HEK293 (cell line): Measurements from ENCODE around the gene SVOPL.

ENCODE experiments used
- CTCF ChIA-PET: fragments of 350-600 bp; formaldehyde crosslinking; extraction: SDS; loops from one replicate; lab custom pipeline; 2021; ENCODE audit warnings: antibody characterized with exemption; lab: Yijun Ruan, JAX
- POLR2A ChIA-PET: fragments of 300-600 bp; formaldehyde crosslinking; extraction: SDS; loops from one replicate; lab custom pipeline; 2020; ENCODE audit warnings: antibody characterized with exemption, inconsistent platforms; lab: Yijun Ruan, JAX
- H3K27ac ChIP-seq: fragments of 200-500 bp; sonication (Bioruptor generic); 2 replicates; pipeline ENCODE4 v1.5.1; 2014; ENCODE audit warnings: low read depth, low read length, control low read depth, inconsistent platforms; ENCODE audit errors: extremely low read depth
- H3K36me3 ChIP-seq, 2 experiments: fragments of 200-500 bp in 1 of 2; sonication (Bioruptor generic) in 1 of 2; 1 replicate in 1 of 2; 2 replicates in 1 of 2; pipeline ENCODE4 v1.5.1; 2014 to 2017; ENCODE audit warnings: inconsistent platforms in 2 of 2, low read length in 2 of 2; ENCODE audit not compliant: control insufficient read depth in 2 of 2, insufficient read depth in 1 of 2
- H3K4me1 ChIP-seq: fragments of 200-500 bp; sonication (Bioruptor generic); 2 replicates; pipeline ENCODE4 v1.5.1; 2014; ENCODE audit warnings: mild to moderate bottlenecking, low read length, inconsistent platforms; ENCODE audit not compliant: control insufficient read depth, insufficient read depth
- H3K4me3 ChIP-seq: 2 replicates; pipeline ENCODE4 v1.5.1; 2011; ENCODE audit warnings: low read depth, mild to moderate bottlenecking, control low read depth, low read length, moderate library complexity
- H3K9me3 ChIP-seq: fragments of 200-500 bp; sonication (Bioruptor generic); 2 replicates; pipeline ENCODE4 v1.5.1; 2014; ENCODE audit warnings: low read depth, low read length, inconsistent platforms; ENCODE audit not compliant: control insufficient read depth, insufficient read depth
- GLIS1 ChIP-seq: fragments of 450-650 bp; formaldehyde crosslinking; IDR thresholded peaks from 2 replicates; pipeline ENCODE4 v1.5.1; 2016; ENCODE audit warnings: missing biosample characterization, missing genetic modification characterization
- GLIS2 ChIP-seq: fragments of 450-650 bp; formaldehyde crosslinking; IDR thresholded peaks from 2 replicates; pipeline ENCODE4 v1.5.1; 2016; ENCODE audit warnings: missing biosample characterization, missing genetic modification characterization
- HOXC10 ChIP-seq: sonication (generic); formaldehyde crosslinking; IDR thresholded peaks from 2 replicates; pipeline ENCODE4 v1.8.1; 2023; ENCODE audit warnings: mild to moderate bottlenecking, missing genetic modification reagents
- SCRT1 ChIP-seq: fragments of 450-650 bp; formaldehyde crosslinking; IDR thresholded peaks from 2 replicates; pipeline ENCODE4 v1.5.1; 2016; ENCODE audit warnings: missing biosample characterization, missing genetic modification characterization, borderline replicate concordance
- TCF7L2 ChIP-seq: IDR thresholded peaks from 2 replicates; pipeline ENCODE4 v1.6.1; 2011; ENCODE audit warnings: low read depth, mild to moderate bottlenecking, inconsistent platforms, low read length, moderate library complexity, borderline replicate concordance
- ZBTB17 ChIP-seq: fragments of 450-650 bp; formaldehyde crosslinking; IDR thresholded peaks from 2 replicates; pipeline ENCODE4 v1.5.1; 2016; ENCODE audit warnings: missing biosample characterization, missing genetic modification characterization
- ZBTB44 ChIP-seq: fragments of 450-650 bp; IDR thresholded peaks from 2 replicates; pipeline ENCODE4 v1.5.1; 2018; ENCODE audit warnings: missing biosample characterization, mild to moderate bottlenecking, missing genetic modification characterization
- ZNF148 ChIP-seq: fragments of 450-650 bp; formaldehyde crosslinking; IDR thresholded peaks from 2 replicates; pipeline ENCODE4 v1.5.0; 2017; ENCODE audit warnings: missing biosample characterization, missing genetic modification characterization, borderline replicate concordance
- ZNF169 ChIP-seq: fragments of 450-650 bp; formaldehyde crosslinking; IDR thresholded peaks from 2 replicates; pipeline ENCODE4 v1.5.1; 2016; ENCODE audit warnings: missing biosample characterization, missing genetic modification characterization
- ZNF184 ChIP-seq: fragments of 450-650 bp; IDR thresholded peaks from 2 replicates; pipeline ENCODE4 v1.5.1; 2018; ENCODE audit warnings: missing biosample characterization, mild to moderate bottlenecking, missing genetic modification characterization
- ZNF2 ChIP-seq: fragments of 450-650 bp; formaldehyde crosslinking; IDR thresholded peaks from 2 replicates; pipeline ENCODE4 v1.5.1; 2016; ENCODE audit warnings: missing biosample characterization, missing genetic modification characterization
- ZNF211 ChIP-seq: fragments of 450-650 bp; formaldehyde crosslinking; IDR thresholded peaks from 2 replicates; pipeline ENCODE4 v1.5.1; 2016; ENCODE audit warnings: low read depth, missing biosample characterization, missing genetic modification characterization
- ZNF266 ChIP-seq: fragments of 450-650 bp; formaldehyde crosslinking; IDR thresholded peaks from 2 replicates; pipeline ENCODE4 v1.5.1; 2016; ENCODE audit warnings: missing biosample characterization, missing genetic modification characterization, low read depth
- ZNF37A ChIP-seq: fragments of 450-650 bp; IDR thresholded peaks from 2 replicates; pipeline ENCODE4 v1.5.1; 2018; ENCODE audit warnings: missing biosample characterization, missing genetic modification characterization
- ZNF513 ChIP-seq: fragments of 450-650 bp; IDR thresholded peaks from 2 replicates; pipeline ENCODE4 v1.5.1; 2018; ENCODE audit warnings: missing biosample characterization, missing genetic modification characterization
- ZNF514 ChIP-seq: fragments of 450-650 bp; formaldehyde crosslinking; IDR thresholded peaks from 2 replicates; pipeline ENCODE4 v1.5.1; 2016; ENCODE audit warnings: missing biosample characterization, missing genetic modification characterization
- ZNF626 ChIP-seq: fragments of 450-650 bp; sonication (Bioruptor Pico); formaldehyde crosslinking; IDR thresholded peaks from 2 replicates; pipeline ENCODE4 v1.5.1; 2018; ENCODE audit warnings: missing biosample characterization, missing genetic modification characterization, inconsistent platforms
- ZNF629 ChIP-seq: fragments of 450-650 bp; formaldehyde crosslinking; IDR thresholded peaks from 2 replicates; pipeline ENCODE4 v1.5.1; 2017; ENCODE audit warnings: missing biosample characterization, missing genetic modification characterization
- ZNF701 ChIP-seq: fragments of 450-650 bp; formaldehyde crosslinking; IDR thresholded peaks from 2 replicates; pipeline ENCODE4 v1.5.1; 2016; ENCODE audit warnings: missing biosample characterization, missing genetic modification characterization
- ZNF747 ChIP-seq: fragments of 450-650 bp; formaldehyde crosslinking; IDR thresholded peaks from 2 replicates; pipeline ENCODE4 v1.5.1; 2016; ENCODE audit warnings: missing biosample characterization, missing genetic modification characterization
- ZNF837 ChIP-seq: fragments of 450-650 bp; formaldehyde crosslinking; IDR thresholded peaks from 2 replicates; pipeline ENCODE4 v1.5.1; 2016; ENCODE audit warnings: missing biosample characterization, missing genetic modification characterization

Gene SVOPL

GRCh38 chr7:138749960-138750359 is 48.8 kb upstream of the SVOPL start:
- H3K36me3 ChIP-seq, result no peaks in the 10 kb centered on the region

GRCh38 chr7:138748666-138749065 is 47.5 kb upstream of the SVOPL start:
- H3K36me3 ChIP-seq, result no peaks in the 10 kb centered on the region
- TF ChIP-seq ZNF701 (tag by site-specific recombination), result no peak
- TF ChIP-seq ZNF837 (tag by site-specific recombination), result no peak
- no peak overlapping the region for H3K27ac ChIP-seq
- no peaks in the 10 kb centered on the region for H3K9me3 ChIP-seq
- no peak overlapping the region for H3K4me3 ChIP-seq
- ChIA-PET CTCF (interaction anchor here (0.7 to 1.5 kb wide), 3 partner anchors 10 to 142 kb away, joined by 4 to 6 read pairs (median 4); no protein-coding TSS in a partner anchor), POLR2A (no interaction called here)
- H3K4me1 ChIP-seq, result no peaks in the 10 kb centered on the region

More at GRCh38 chr7:138749960-138750359, 48.8 kb upstream of the SVOPL start:
- no peak for TF ChIP-seq ZNF747
- no peak for TF ChIP-seq HOXC10 (CRISPR knock-in tag)
- TF ChIP-seq, all 188 proteins: peak for 0
- Histone ChIP-seq H3K4me1 (no peaks in the 10 kb centered on the region), H3K27ac (no peak overlapping the region), H3K9me3 (no peaks in the 10 kb centered on the region), H3K4me3 (no peak overlapping the region)
- POLR2A ChIA-PET, result interaction anchor here (0.6 kb wide), 1 partner anchor 23 kb away, joined by 3 read pairs; no protein-coding TSS in a partner anchor
- CTCF ChIA-PET, result interaction anchor here (0.7 to 1.3 kb wide), 2 partner anchors 11 kb away, joined by 3 to 6 read pairs; no protein-coding TSS in a partner anchor

- Histone ChIP-seq H3K9me3 (no peaks in the 10 kb centered on the region), H3K27ac (no peak overlapping the region), H3K4me1 (no peaks in the 10 kb centered on the region), H3K4me3 (no peak overlapping the region), H3K36me3 (no peaks in the 10 kb centered on the region)
- ChIA-PET POLR2A (no interaction called here), CTCF (interaction anchor here (0.6 kb wide), 1 partner anchor 122 kb away, joined by 4 read pairs; no protein-coding TSS in a partner anchor)
- TF ChIP-seq ZNF2 (no peak), GLIS1 (tag by site-specific recombination) (no peak), ZBTB44 (tag by site-specific recombination) (no peak), GLIS2 (no peak), ZNF266 (tag by site-specific recombination) (no peak), ZNF169 (tag by site-specific recombination) (no peak), TCF7L2 (no peak)
Measured at GRCh38 chr7:138746073-138746472, 44.9 kb upstream of the SVOPL start.

GRCh38 chr7:138745189-138745588 is 44.0 kb upstream of the SVOPL start:
- H3K36me3 ChIP-seq, result no peaks in the 10 kb centered on the region

More at GRCh38 chr7:138745189-138745588, 44.0 kb upstream of the SVOPL start:
- Histone ChIP-seq H3K4me3 (no peak overlapping the region), H3K9me3 (no peaks in the 10 kb centered on the region), H3K4me1 (no peaks in the 10 kb centered on the region), H3K27ac (no peak overlapping the region)
- ChIA-PET CTCF (no interaction called here), POLR2A (no interaction called here)
- TF ChIP-seq ZNF37A (tag by site-specific recombination) (no peak), ZNF184 (tag by site-specific recombination) (no peak), SCRT1 (tag by site-specific recombination) (no peak), ZNF629 (no peak), ZNF514 (tag by site-specific recombination) (no peak), ZNF211 (tag by site-specific recombination) (no peak), ZNF626 (tag by site-specific recombination) (no peak), ZNF2 (no peak), ZNF148 (tag by site-specific recombination) (no peak), ZBTB17 (tag by site-specific recombination) (no peak), ZNF701 (tag by site-specific recombination) (no peak), ZNF513 (no peak)
